ENCODE results near the gene ILK.

ILK gene

GRCh38 chr11:6574816-6575715 is 28.5 kb upstream of the ILK start:
- no peak for DNase-seq (ENCODE audit: low read depth in 3 of 3)

GRCh38 chr11:6576471-6577373 is 26.9 kb upstream of the ILK start:
- no peak for DNase-seq (ENCODE audit: low read depth in 3 of 3)

GRCh38 chr11:6578134-6578533 is 25.4 kb upstream of the ILK start:
- DNase-seq (ENCODE audit: low read depth in 3 of 3): no peak

GRCh38 chr11:6579681-6580080 is 23.9 kb upstream of the ILK start:
- no peak for DNase-seq (ENCODE audit: low read depth in 3 of 3)

GRCh38 chr11:6583584-6583983 is 20.0 kb upstream of the ILK start:
- DNase-seq (ENCODE audit: low read depth in 3 of 3): no peak

GRCh38 chr11:6584528-6584927 is 19.0 kb upstream of the ILK start:
- no peak for DNase-seq (ENCODE audit: low read depth in 3 of 3)

GRCh38 chr11:6586434-6587359 is 16.9 kb upstream of the ILK start:
- no peak for DNase-seq (ENCODE audit: low read depth in 3 of 3)

GRCh38 chr11:6587360-6587953 is 16.1 kb upstream of the ILK start:
- no peak for DNase-seq (ENCODE audit: low read depth in 3 of 3)

- DNase-seq (ENCODE audit: low read depth in 3 of 3): no peak
Measured at GRCh38 chr11:6588018-6588417, 15.6 kb upstream of the ILK start.

- no peak for DNase-seq (ENCODE audit: low read depth in 3 of 3)
Measured at GRCh38 chr11:6594142-6594768, 9.3 kb upstream of the ILK start.

- no peak for DNase-seq (ENCODE audit: low read depth in 3 of 3)
Measured at GRCh38 chr11:6596239-6596877, 7.2 kb upstream of the ILK start.

GRCh38 chr11:6598555-6598954 is 5.0 kb upstream of the ILK start:
- DNase-seq (ENCODE audit: low read depth in 3 of 3): no peak

- no peak for DNase-seq (ENCODE audit: low read depth in 3 of 3)
Measured at GRCh38 chr11:6599449-6599848, 4.1 kb upstream of the ILK start.

- no peak for DNase-seq (ENCODE audit: low read depth in 3 of 3)
Measured at GRCh38 chr11:6599881-6600390, 3.6 kb upstream of the ILK start.

GRCh38 chr11:6601041-6601461 is 2.5 kb upstream of the ILK start:
- no peak for DNase-seq (ENCODE audit: low read depth in 3 of 3)

GRCh38 chr11:6602096-6602940 is 1.3 kb upstream of the ILK start:
- DNase-seq (ENCODE audit: low read depth in 3 of 3): no peak

GRCh38 chr11:6604081-6604626 is 580 bp downstream of the ILK start:
- DNase-seq (ENCODE audit: low read depth in 3 of 3): no peak

GRCh38 chr11:6604790-6605189 is 1.2 kb downstream of the ILK start:
- DNase-seq (ENCODE audit: low read depth in 3 of 3): no peak
